ENCODE measurements around the gene MKNK1. TPM values are rescaled to one million over a fixed set of nuclear protein-coding genes. Genes with fewer than 3 reads are reported as not detected.
A peak's percentile ranks its signal among the peaks of the same experiment; 100 is the strongest.

The MKNK1 gene
- total RNA-seq, 4 donors from 2014 or later = 4.9 to 53.0 (median 24.3) TPM

- H3K4me3 ChIP-seq = no peak overlapping the region
- intact Hi-C loops (cut with DNase I; ENCODE audit: low total_unique reads) = no loop called here
- H3K9me3 ChIP-seq = no peaks in the 10 kb centered on the region
- TF ChIP-seq, protein P1, sequence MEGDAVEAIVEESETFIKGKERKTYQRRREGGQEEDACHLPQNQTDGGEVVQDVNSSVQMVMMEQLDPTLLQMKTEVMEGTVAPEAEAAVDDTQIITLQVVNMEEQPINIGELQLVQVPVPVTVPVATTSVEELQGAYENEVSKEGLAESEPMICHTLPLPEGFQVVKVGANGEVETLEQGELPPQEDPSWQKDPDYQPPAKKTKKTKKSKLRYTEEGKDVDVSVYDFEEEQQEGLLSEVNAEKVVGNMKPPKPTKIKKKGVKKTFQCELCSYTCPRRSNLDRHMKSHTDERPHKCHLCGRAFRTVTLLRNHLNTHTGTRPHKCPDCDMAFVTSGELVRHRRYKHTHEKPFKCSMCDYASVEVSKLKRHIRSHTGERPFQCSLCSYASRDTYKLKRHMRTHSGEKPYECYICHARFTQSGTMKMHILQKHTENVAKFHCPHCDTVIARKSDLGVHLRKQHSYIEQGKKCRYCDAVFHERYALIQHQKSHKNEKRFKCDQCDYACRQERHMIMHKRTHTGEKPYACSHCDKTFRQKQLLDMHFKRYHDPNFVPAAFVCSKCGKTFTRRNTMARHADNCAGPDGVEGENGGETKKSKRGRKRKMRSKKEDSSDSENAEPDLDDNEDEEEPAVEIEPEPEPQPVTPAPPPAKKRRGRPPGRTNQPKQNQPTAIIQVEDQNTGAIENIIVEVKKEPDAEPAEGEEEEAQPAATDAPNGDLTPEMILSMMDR (IDR thresholded peaks at IDR 0.05) = no peak
- no peak for TF ChIP-seq POLR2A (IDR thresholded peaks at IDR 0.05)
- no peak for DNase-seq
- peaks cover 0 to 6% of the 10 kb centered on the region in 2 donors for H3K4me1 ChIP-seq
- no peaks in the 10 kb centered on the region for H3K27me3 ChIP-seq
- no peak overlapping the region for H3K27ac ChIP-seq
- no peaks in the 10 kb centered on the region for H3K36me3 ChIP-seq
These were observed 15.7 kb upstream of the MKNK1 start for GRCh38 chr1:46619656-46620258.

DNA sequence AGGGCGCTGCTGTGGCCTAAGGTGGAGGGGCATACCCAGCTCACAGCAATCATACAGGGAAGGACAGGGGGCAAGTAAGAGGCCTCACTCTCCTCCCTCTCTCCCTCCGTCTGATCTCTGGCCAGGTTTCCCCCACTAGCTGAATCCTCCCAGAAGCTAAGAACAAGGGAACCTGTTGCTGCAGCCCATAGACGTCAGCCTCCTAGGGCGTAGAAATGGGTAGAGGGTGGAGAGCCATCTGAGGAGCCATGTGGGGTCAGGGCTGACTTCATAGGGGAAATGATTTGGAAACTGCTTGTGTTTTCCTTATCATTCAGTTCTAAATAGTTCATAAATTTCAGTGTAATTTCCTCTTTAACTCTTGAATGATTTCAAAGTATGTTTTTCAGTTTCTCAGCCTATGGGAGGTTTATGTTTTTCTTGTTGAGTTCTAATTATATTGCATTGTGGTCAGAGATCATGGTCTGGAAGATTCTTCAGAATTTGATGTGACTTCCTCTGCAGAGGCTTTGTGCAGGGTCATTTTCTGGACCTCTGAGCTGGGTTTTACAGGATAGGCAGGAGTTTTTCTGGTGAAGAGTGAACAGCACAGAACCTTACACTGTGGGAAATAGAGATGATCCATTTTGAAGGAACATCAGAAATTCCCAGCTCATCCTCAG lies 14.8 kb upstream of the MKNK1 start:
- no peaks in the 10 kb centered on the region for H3K27me3 ChIP-seq
- TF ChIP-seq, protein P1 (IDR thresholded peaks at IDR 0.05) = no peak
- no peak for TF ChIP-seq POLR2A (IDR thresholded peaks at IDR 0.05)
- H3K36me3 ChIP-seq = no peaks in the 10 kb centered on the region
- no peaks in the 10 kb centered on the region for H3K9me3 ChIP-seq
- no peak overlapping the region for H3K27ac ChIP-seq
- peaks cover 0 to 6% of the 10 kb centered on the region in 2 donors for H3K4me1 ChIP-seq
- intact Hi-C loops (cut with DNase I; ENCODE audit: low total_unique reads) = no loop called here
- DNase-seq = no peak
- no peak overlapping the region for H3K4me3 ChIP-seq

- intact Hi-C loops (cut with DNase I; ENCODE audit: low total_unique reads) = no loop called here
- no peak for DNase-seq
- Histone ChIP-seq H3K4me3 (no peak overlapping the region), H3K4me1 (peaks cover 0 to 13% of the 10 kb centered on the region in 2 donors), H3K27ac (no peak overlapping the region), H3K36me3 (no peaks in the 10 kb centered on the region), H3K9me3 (no peaks in the 10 kb centered on the region), H3K27me3 (no peaks in the 10 kb centered on the region)
- no peak for TF ChIP-seq POLR2A (IDR thresholded peaks at IDR 0.05)
- TF ChIP-seq, protein P1 (IDR thresholded peaks at IDR 0.05) = no peak
These were observed 13.8 kb upstream of the MKNK1 start for GRCh38 chr1:46617833-46618232.

- Histone ChIP-seq H3K36me3 (no peaks in the 10 kb centered on the region), H3K4me3 (peak overlapping the region; percentile 61 to 97), H3K27ac (peak overlapping the region; percentile 95 to 96), H3K27me3 (no peaks in the 10 kb centered on the region), H3K4me1 (peaks cover 0 to 13% of the 10 kb centered on the region in 2 donors), H3K9me3 (no peaks in the 10 kb centered on the region)
- TF ChIP-seq POLR2A (IDR thresholded peaks at IDR 0.05) = no peak
- TF ChIP-seq, protein P1 (IDR thresholded peaks at IDR 0.05) = no peak
- DNase-seq = no peak
- intact Hi-C loops (cut with DNase I; ENCODE audit: low total_unique reads) = no loop called here
These were observed 13.2 kb upstream of the MKNK1 start for GRCh38 chr1:46617108-46617800.

Measured in uterus (tissue), 4 donors.